DND-41 (cell line): ENCODE measurements around the gene GARIN1A.
"Not testable (repeated sequence)": the region's sequence is repeated elsewhere in the genome, so short reads cannot be mapped to it uniquely, and the experiment has no call there.

ENCODE experiments used
- ATAC-seq: fragments of 200-7000 bp; cut with Tn5 transposase; 3 replicates; pipeline ENCODE4 v1.9.1; 2021; ENCODE audit warnings: low read depth; ENCODE audit not compliant: insufficient read depth
- DNase-seq: peaks from one replicate; pipeline ENCODE4 v3.0.0-alpha.2; 2020
- H2AFZ ChIP-seq: 2 replicates; pipeline ENCODE4 v1.6.0; 2012; ENCODE audit warnings: low read depth, low read length
- H3K27ac ChIP-seq: 2 replicates; pipeline ENCODE4 v1.5.1; 2012; ENCODE audit warnings: low read length, inconsistent platforms
- H3K27me3 ChIP-seq: fragments of 200-600 bp; sonication (generic); 2 replicates; pipeline ENCODE4 v1.6.0; 2012; ENCODE audit warnings: low read length, mild to moderate bottlenecking, inconsistent platforms; ENCODE audit not compliant: insufficient read depth, poor library complexity
- H3K36me3 ChIP-seq: 2 replicates; pipeline ENCODE4 v1.5.1; 2012; ENCODE audit warnings: low read length, inconsistent platforms; ENCODE audit not compliant: insufficient read depth
- H3K4me1 ChIP-seq: 2 replicates; pipeline ENCODE4 v1.5.1; 2012; ENCODE audit warnings: mild to moderate bottlenecking, low read length; ENCODE audit not compliant: insufficient read depth
- H3K4me2 ChIP-seq: 2 replicates; pipeline ENCODE4 v1.6.0; 2012; ENCODE audit warnings: mild to moderate bottlenecking, moderate library complexity, low read length, inconsistent platforms; ENCODE audit not compliant: insufficient read depth
- H3K4me3 ChIP-seq, 2 experiments: fragments of 200-600 bp in 1 of 2; shearing (Covaris generic) in 1 of 2; 2 replicates each; pipeline ENCODE4 v1.5.1; 2012 to 2016; ENCODE audit warnings: inconsistent platforms in 2 of 2, low read length in 2 of 2, mild to moderate bottlenecking in 2 of 2, low read depth in 1 of 2, moderate library complexity in 1 of 2
- H3K79me2 ChIP-seq: 2 replicates; pipeline ENCODE4 v1.6.0; 2012; ENCODE audit warnings: low read length, inconsistent platforms; ENCODE audit not compliant: insufficient read depth
- H3K9ac ChIP-seq: 2 replicates; pipeline ENCODE4 v1.6.0; 2012; ENCODE audit warnings: low read depth, mild to moderate bottlenecking, inconsistent platforms, low read length, moderate library complexity
- H3K9me3 ChIP-seq: 2 replicates; pipeline ENCODE4 v1.5.1; 2012; ENCODE audit warnings: low read length, moderate library complexity, mild to moderate bottlenecking, inconsistent platforms; ENCODE audit not compliant: insufficient read depth, severe bottlenecking
- H4K20me1 ChIP-seq: 2 replicates; pipeline ENCODE4 v1.6.0; 2012; ENCODE audit warnings: low read length; ENCODE audit not compliant: insufficient read depth
- EZH2 ChIP-seq: IDR thresholded peaks from 3 replicates; pipeline ENCODE4 v1.6.1; 2012; ENCODE audit warnings: borderline replicate concordance, low read depth, mild to moderate bottlenecking, moderate library complexity, low read length, inconsistent platforms; ENCODE audit not compliant: severe bottlenecking
- TF ChIP-seq, protein P1 (sequence below): IDR thresholded peaks from 2 replicates; pipeline ENCODE4 v1.5.1; 2012; ENCODE audit warnings: borderline replicate concordance, low read length, moderate library complexity, mild to moderate bottlenecking; ENCODE audit not compliant: poor library complexity, severe bottlenecking; ENCODE audit errors: extremely low read depth

The GARIN1A gene

DNA sequence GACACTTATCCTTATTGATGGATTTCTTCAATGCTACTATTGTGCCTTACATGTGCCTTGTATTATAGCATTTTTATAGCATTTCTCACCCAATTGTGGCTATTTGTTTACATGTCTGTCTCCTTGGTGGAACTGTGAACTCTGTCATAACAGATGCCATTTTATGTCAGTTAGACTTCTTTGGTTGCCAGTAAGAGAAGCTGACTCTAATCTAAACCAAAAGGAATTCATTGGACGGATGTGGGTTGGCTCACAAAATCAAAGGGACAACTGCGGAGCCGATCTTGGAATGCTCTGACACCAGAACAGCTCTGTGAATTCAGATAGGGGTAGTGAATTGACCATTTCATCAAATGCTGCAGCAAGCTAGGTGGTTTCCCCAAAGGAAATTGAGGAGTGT, 15.0 kb downstream of the GARIN1A start:
- H3K4me3 ChIP-seq = no peak overlapping the region
- H3K36me3 ChIP-seq = no peaks in the 10 kb centered on the region
- H3K27me3 ChIP-seq = no peaks in the 10 kb centered on the region
- TF ChIP-seq, protein P1, sequence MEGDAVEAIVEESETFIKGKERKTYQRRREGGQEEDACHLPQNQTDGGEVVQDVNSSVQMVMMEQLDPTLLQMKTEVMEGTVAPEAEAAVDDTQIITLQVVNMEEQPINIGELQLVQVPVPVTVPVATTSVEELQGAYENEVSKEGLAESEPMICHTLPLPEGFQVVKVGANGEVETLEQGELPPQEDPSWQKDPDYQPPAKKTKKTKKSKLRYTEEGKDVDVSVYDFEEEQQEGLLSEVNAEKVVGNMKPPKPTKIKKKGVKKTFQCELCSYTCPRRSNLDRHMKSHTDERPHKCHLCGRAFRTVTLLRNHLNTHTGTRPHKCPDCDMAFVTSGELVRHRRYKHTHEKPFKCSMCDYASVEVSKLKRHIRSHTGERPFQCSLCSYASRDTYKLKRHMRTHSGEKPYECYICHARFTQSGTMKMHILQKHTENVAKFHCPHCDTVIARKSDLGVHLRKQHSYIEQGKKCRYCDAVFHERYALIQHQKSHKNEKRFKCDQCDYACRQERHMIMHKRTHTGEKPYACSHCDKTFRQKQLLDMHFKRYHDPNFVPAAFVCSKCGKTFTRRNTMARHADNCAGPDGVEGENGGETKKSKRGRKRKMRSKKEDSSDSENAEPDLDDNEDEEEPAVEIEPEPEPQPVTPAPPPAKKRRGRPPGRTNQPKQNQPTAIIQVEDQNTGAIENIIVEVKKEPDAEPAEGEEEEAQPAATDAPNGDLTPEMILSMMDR = no peak
- TF ChIP-seq EZH2 = no peak
- H2AFZ ChIP-seq = no peak overlapping the region
- no peak overlapping the region for H3K4me2 ChIP-seq
- ATAC-seq = no peak
- H3K9me3 ChIP-seq = no peaks in the 10 kb centered on the region
- H4K20me1 ChIP-seq = no peaks in the 10 kb centered on the region
- H3K9ac ChIP-seq = no peak overlapping the region
- H3K4me1 ChIP-seq = no peaks in the 10 kb centered on the region
- H3K79me2 ChIP-seq = no peaks in the 10 kb centered on the region
- DNase-seq = no peak
- no peak overlapping the region for H3K27ac ChIP-seq

DNA sequence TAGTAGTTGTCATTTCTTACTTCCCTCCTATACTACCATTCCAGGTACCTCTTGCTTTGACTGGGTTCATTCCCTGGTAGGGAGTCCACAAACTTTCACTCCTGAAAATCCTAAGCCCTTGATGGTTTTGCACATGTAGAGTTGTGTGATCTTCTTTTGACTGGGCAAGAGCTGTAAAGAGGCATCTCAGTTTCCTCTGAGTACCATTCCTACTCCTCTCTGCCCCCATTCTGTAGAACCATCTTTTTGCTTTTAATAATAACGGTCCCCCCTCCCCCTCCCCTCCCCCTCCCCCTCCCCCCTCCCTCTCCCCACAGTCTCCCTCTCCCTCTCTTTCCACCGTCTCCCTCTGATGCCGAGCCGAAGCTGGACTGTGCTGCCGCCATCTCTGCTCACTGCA, 16.4 kb downstream of the GARIN1A start:
- no peak for TF ChIP-seq EZH2
- TF ChIP-seq, protein P1 = no peak
- H3K36me3 ChIP-seq = no peaks in the 10 kb centered on the region
- ATAC-seq (no peak), DNase-seq (no peak)
- H3K27me3 ChIP-seq = no peaks in the 10 kb centered on the region
- no peaks in the 10 kb centered on the region for H3K4me1 ChIP-seq
- H3K4me2 ChIP-seq = no peak overlapping the region
- no peaks in the 10 kb centered on the region for H3K79me2 ChIP-seq
- no peaks in the 10 kb centered on the region for H3K9me3 ChIP-seq
- no peak overlapping the region for H3K4me3 ChIP-seq
- no peaks in the 10 kb centered on the region for H4K20me1 ChIP-seq
- H3K9ac ChIP-seq = no peak overlapping the region
- H3K27ac ChIP-seq = no peak overlapping the region
- H2AFZ ChIP-seq = no peak overlapping the region

DNA sequence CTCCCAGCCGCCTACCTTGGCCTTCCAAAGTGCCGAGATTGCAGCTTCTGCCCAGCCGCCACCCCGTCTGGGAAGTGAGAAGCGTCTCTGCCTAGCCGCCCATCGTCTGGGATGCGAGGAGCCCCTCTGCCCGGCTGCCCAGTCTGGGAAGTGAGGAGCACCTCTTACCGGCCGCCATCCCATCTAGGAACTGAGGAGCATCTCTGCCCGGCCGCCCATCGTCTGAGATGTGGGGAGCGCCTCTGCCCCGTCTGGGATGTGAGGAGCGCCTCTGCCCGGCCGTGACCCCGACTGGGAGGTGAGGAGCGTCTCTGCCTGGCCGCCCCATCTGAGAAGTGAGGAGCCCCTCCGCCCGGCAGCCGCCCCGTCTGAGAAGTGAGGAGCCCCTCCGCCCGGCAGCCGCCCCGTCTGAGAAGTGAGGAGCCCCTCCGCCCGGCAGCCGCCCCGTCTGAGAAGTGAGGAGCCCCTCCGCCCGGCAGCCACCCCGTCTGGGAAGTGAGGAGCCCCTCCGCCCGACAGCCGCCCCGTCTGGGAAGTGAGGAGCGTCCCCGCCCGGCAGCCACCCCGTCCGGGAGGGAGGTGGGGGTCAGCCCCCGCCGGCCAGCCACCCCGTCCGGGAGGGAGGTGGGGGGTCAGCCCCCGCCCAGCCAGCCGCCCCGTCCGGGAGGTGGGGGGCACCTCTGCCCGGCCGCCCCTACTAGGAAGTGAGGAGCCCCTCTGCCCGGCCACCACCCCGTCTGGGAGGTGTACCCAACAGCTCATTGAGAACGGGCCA, 17.3 kb downstream of the GARIN1A start:
- not testable (repeated sequence) for H3K4me2 ChIP-seq, ATAC-seq

DNA sequence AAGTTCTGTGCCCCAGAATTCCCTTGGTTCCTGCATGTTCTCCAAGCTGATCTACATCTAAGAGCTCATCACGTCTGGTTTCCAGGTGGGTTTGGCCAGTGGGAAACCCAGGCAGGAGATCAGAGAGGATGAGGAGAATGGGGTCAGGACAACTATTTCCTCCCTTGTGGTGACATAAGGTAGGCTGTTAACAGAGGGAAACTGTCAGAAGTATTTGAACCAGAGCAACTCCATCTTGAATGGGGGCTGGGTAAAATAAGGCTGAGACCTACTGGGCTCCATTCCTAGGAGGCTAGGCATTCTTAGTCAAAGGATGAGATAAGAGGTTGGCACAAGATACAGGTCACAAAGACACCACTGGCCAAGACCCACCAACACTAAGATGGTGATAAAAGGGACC, 19.1 kb downstream of the GARIN1A start:
- no peaks in the 10 kb centered on the region for H4K20me1 ChIP-seq
- no peaks in the 10 kb centered on the region for H3K27me3 ChIP-seq
- no peak overlapping the region for H2AFZ ChIP-seq
- no peak overlapping the region for H3K9ac ChIP-seq
- no peaks in the 10 kb centered on the region for H3K9me3 ChIP-seq
- H3K4me3 ChIP-seq = no peak overlapping the region
- H3K27ac ChIP-seq = no peak overlapping the region
- no peak for ATAC-seq
- TF ChIP-seq, protein P1 = no peak
- TF ChIP-seq EZH2 = no peak
- no peaks in the 10 kb centered on the region for H3K36me3 ChIP-seq
- DNase-seq = no peak
- H3K79me2 ChIP-seq = no peaks in the 10 kb centered on the region
- no peaks in the 10 kb centered on the region for H3K4me1 ChIP-seq
- no peak overlapping the region for H3K4me2 ChIP-seq

More for the DNA sequence above, 17.3 kb downstream of the GARIN1A start:
- not testable (repeated sequence) for H3K9ac ChIP-seq, H3K9me3 ChIP-seq, H3K27ac ChIP-seq, H4K20me1 ChIP-seq, H3K36me3 ChIP-seq, H3K4me1 ChIP-seq, H3K79me2 ChIP-seq, DNase-seq, H2AFZ ChIP-seq, H3K27me3 ChIP-seq, H3K4me3 ChIP-seq
